GM10248 (cell line): ENCODE results near the gene SLC4A1.

Experiments used
- CTCF ChIA-PET: fragments of 300-600 bp; sonication (Branson Sonifier 250); formaldehyde crosslinking; extraction: SDS; loops from one replicate; lab custom pipeline; 2021; ENCODE audit warnings: antibody characterized with exemption; lab: Yijun Ruan, JAX
- POLR2A ChIA-PET: fragments of 350-650 bp; sonication (Branson Sonifier 250); formaldehyde crosslinking; extraction: SDS; loops from one replicate; lab custom pipeline; 2020; ENCODE audit warnings: antibody characterized with exemption; lab: Yijun Ruan, JAX
- DNase-seq: peaks from one replicate; pipeline ENCODE4 v3.0.0; 2012; ENCODE audit errors: extremely low spot score
- TF ChIP-seq, protein P1 (sequence below): IDR thresholded peaks from 2 replicates; pipeline ENCODE4 v1.5.1; 2012; ENCODE audit warnings: mild to moderate bottlenecking, low read depth; ENCODE audit errors: extremely low read depth, missing control alignments, control extremely low read depth

Gene SLC4A1

GRCh38 chr17:44284024-44284400, 16.1 kb upstream of the SLC4A1 start:
- ChIA-PET POLR2A (no interaction called here), CTCF (no interaction called here)
- TF ChIP-seq, protein P1, sequence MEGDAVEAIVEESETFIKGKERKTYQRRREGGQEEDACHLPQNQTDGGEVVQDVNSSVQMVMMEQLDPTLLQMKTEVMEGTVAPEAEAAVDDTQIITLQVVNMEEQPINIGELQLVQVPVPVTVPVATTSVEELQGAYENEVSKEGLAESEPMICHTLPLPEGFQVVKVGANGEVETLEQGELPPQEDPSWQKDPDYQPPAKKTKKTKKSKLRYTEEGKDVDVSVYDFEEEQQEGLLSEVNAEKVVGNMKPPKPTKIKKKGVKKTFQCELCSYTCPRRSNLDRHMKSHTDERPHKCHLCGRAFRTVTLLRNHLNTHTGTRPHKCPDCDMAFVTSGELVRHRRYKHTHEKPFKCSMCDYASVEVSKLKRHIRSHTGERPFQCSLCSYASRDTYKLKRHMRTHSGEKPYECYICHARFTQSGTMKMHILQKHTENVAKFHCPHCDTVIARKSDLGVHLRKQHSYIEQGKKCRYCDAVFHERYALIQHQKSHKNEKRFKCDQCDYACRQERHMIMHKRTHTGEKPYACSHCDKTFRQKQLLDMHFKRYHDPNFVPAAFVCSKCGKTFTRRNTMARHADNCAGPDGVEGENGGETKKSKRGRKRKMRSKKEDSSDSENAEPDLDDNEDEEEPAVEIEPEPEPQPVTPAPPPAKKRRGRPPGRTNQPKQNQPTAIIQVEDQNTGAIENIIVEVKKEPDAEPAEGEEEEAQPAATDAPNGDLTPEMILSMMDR = no peak
- no peak for DNase-seq

GRCh38 chr17:44283344-44284023, 15.5 kb upstream of the SLC4A1 start:
- POLR2A ChIA-PET = no interaction called here
- TF ChIP-seq, protein P1 = no peak
- CTCF ChIA-PET = interaction anchor here (0.9 kb wide), 1 partner anchor 9 kb away, joined by 4 read pairs; no protein-coding TSS in a partner anchor
- DNase-seq = no peak

- CTCF ChIA-PET = interaction anchor here (0.9 to 5.8 kb wide), 3 partner anchors 10 to 72 kb away, joined by 3 to 27 read pairs (median 4); no protein-coding TSS in a partner anchor
- POLR2A ChIA-PET = no interaction called here
- TF ChIP-seq, protein P1 = no peak
- no peak for DNase-seq
Measured at GRCh38 chr17:44282264-44282663, 14.3 kb upstream of the SLC4A1 start.

DNA sequence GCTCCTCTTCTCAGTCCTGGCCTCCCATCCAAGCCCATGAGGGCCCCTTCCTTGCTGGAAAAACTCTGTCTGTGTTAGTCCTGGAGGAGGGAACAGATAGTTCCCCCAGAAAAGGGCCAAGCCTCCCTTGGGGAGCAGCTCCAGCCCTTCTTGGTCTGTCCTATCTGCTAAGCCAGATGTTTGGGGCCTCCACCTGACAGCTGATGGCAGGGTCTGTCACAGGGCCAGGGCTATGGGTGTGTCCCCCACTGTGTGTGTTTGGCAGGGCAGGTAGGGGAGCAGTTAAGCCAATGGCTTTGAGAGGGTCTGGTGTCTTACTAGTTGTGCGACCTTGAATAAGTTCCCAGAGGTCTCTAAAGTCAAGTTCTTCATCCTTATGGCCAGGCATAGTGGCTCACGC, 13.6 kb upstream of the SLC4A1 start:
- no peak for DNase-seq
- ChIA-PET POLR2A (no interaction called here), CTCF (interaction anchor here (1.3 to 5.8 kb wide), 2 partner anchors 34 to 71 kb away, joined by 3 to 27 read pairs; no protein-coding TSS in a partner anchor)
- TF ChIP-seq, protein P1 = no peak

DNA sequence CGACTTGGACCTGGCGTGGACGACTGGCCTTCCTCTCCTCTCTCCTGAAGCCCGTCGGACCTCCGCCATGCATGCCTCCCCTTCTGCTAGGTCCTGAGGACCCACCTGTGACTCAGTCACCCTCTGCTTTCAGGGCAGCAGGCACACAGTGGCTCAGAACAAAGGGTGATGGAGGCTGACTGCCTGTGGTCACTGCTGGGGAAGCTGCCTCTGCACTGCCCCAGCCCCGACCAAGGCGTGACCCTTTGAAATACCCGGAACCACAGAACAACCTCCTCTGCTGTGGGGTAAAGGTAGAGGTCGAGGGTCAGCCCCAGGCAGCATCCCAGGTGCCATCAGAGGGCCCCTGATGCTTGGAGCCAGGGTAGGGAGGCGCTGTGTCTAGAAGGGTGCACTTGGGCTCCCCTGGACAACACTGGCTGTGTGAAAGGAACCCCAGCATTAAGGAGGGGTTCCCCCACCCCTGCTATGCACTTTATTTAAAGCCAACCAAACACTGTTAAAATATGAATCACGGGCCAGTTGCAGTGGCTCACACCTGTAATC, 12.5 kb upstream of the SLC4A1 start:
- ChIA-PET POLR2A (interaction anchor here (1.0 kb wide), 1 partner anchor 66 kb away, joined by 3 read pairs; no protein-coding TSS in a partner anchor), CTCF (interaction anchor here (1.1 to 5.8 kb wide), 6 partner anchors 8 to 77 kb away, joined by 3 to 27 read pairs (median 4); no protein-coding TSS in a partner anchor)
- no peak for DNase-seq
- TF ChIP-seq, protein P1 = no peak

DNA sequence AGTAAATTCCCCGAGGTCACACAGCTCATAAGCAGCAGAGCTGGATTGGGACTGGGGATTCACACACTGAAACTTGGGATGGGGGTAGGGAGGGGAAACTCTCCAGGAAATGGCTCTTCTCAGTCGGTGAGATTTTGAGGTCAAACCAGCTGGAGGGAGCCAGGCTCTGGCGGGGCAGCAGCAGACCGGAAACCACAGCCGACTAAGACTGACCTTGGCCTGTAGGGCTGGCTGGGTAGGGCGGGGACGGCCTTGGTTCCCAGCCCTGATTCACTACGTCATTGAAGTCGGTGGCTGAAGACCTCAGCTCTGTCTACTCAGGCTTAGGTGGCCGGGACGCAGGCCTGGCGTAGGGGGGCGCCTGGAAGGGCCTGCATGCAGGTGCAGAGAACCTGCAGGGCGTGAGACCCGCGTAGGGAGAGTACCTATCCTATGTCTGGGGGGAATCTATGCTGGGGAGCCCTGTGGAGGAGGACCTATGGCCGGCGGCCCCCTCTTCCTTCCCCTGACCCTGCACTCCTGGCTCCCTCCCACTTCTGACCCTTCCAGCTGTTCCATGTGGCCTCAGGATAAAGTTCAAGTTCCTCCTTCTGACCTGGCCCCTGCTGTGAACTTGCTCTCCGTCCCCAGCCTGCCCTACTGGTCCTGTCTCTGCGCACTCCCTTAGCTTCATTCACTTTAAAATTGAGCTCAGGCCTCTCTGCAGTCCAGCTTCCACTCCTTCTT, 11.9 kb upstream of the SLC4A1 start:
- CTCF ChIA-PET = interaction anchor here (0.8 to 5.8 kb wide), 10 partner anchors 8 to 76 kb away, joined by 3 to 27 read pairs (median 4); no protein-coding TSS in a partner anchor
- DNase-seq = peak; percentile 86
- POLR2A ChIA-PET = interaction anchor here (0.6 to 1.0 kb wide), 2 partner anchors 50 to 66 kb away, joined by 3 to 4 read pairs; no protein-coding TSS in a partner anchor
- TF ChIP-seq, protein P1 = no peak
